Measurements from ENCODE around the gene MMD. TPM values are rescaled to one million over a fixed set of nuclear protein-coding genes. Genes with fewer than 3 reads are reported as not detected.
A peak's percentile ranks its signal among the peaks of the same experiment; 100 is the strongest.
"Not testable (repeated sequence)": the region's sequence is repeated elsewhere in the genome, so short reads cannot be mapped to it uniquely, and the experiment has no call there.

The MMD gene
- total RNA-seq, 1 experiment from 2014 or later: 40.8 TPM

DNA sequence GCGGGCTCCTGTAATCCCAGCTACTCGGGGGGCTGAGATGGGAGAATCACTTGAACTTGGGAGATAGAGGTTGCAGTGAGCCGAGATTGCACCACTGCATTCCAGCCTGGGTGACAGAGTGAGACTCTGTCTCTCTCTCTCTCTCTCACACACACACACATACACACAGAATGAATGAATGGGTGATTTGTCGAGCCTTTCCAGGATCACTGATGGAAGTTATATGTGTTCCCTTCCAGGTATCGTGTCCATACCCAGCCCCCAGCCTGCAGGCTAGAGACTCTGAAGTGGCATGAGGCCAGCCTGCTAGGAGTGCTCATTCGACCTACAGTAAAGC is 1.2 kb upstream of the MMD start:
- H3K9me3 Mint-ChIP-seq; POLR2A ChIA-PET; H3K27me3 Mint-ChIP-seq (ENCODE audit: low read depth); H3K4me3 Mint-ChIP-seq; H3K36me3 Mint-ChIP-seq; DNase-seq (ENCODE audit: low spot score); ATAC-seq; CTCF ChIA-PET; H3K27ac Mint-ChIP-seq: not testable (repeated sequence)
- peaks cover 33% of the 10 kb centered on the region for H3K4me1 Mint-ChIP-seq
- TF ChIP-seq GABPB1 (CRISPR knock-in tag; IDR thresholded peaks at IDR 0.05): peak; percentile 69

GRCh38 chr17:55420776-55421178 is 858 bp downstream of the MMD start:
- Mint-ChIP-seq H3K27me3 (ENCODE audit: low read depth) (no peaks in the 10 kb centered on the region), H3K4me1 (peaks cover 41% of the 10 kb centered on the region), H3K36me3 (peaks cover 13% of the 10 kb centered on the region), H3K27ac (no peak overlapping the region), H3K9me3 (no peaks in the 10 kb centered on the region), H3K4me3 (peak overlapping the region; percentile 84)
- ATAC-seq: peak; percentile 8; the same call in 1 of the 2 replicates
- ChIA-PET POLR2A (no interaction called here), CTCF (interaction anchor here (1.2 to 1.4 kb wide), 2 partner anchors 92 to 93 kb away, joined by 5 read pairs; no protein-coding TSS in a partner anchor)
- peak; percentile 40 for DNase-seq (ENCODE audit: low spot score)
- no peak for TF ChIP-seq FOXP1 (CRISPR knock-in tag; IDR thresholded peaks at IDR 0.05; ENCODE audit: borderline replicate concordance)
- TF ChIP-seq, protein P1, sequence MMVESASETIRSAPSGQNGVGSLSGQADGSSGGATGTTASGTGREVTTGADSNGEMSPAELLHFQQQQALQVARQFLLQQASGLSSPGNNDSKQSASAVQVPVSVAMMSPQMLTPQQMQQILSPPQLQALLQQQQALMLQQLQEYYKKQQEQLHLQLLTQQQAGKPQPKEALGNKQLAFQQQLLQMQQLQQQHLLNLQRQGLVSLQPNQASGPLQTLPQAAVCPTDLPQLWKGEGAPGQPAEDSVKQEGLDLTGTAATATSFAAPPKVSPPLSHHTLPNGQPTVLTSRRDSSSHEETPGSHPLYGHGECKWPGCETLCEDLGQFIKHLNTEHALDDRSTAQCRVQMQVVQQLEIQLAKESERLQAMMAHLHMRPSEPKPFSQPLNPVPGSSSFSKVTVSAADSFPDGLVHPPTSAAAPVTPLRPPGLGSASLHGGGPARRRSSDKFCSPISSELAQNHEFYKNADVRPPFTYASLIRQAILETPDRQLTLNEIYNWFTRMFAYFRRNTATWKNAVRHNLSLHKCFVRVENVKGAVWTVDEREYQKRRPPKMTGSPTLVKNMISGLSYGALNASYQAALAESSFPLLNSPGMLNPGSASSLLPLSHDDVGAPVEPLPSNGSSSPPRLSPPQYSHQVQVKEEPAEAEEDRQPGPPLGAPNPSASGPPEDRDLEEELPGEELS (CRISPR knock-in tag; IDR thresholded peaks at IDR 0.05): no peak
- TF ChIP-seq FOXJ3 (CRISPR knock-in tag; IDR thresholded peaks at IDR 0.05; ENCODE audit: borderline replicate concordance): no peak
- no peak for TF ChIP-seq TEAD1 (CRISPR knock-in tag; IDR thresholded peaks at IDR 0.05)
- no peak for TF ChIP-seq CBFB (CRISPR knock-in tag; IDR thresholded peaks at IDR 0.05; ENCODE audit: low read depth)
- no peak for TF ChIP-seq HMGA2 (CRISPR knock-in tag; IDR thresholded peaks at IDR 0.05)
- no peak for TF ChIP-seq GTF2I (CRISPR knock-in tag; conservative IDR thresholded peaks at IDR 0.05)
- TF ChIP-seq, protein P2, sequence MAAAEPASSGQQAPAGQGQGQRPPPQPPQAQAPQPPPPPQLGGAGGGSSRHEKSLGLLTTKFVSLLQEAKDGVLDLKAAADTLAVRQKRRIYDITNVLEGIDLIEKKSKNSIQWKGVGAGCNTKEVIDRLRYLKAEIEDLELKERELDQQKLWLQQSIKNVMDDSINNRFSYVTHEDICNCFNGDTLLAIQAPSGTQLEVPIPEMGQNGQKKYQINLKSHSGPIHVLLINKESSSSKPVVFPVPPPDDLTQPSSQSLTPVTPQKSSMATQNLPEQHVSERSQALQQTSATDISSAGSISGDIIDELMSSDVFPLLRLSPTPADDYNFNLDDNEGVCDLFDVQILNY (CRISPR knock-in tag; IDR thresholded peaks at IDR 0.05): no peak
- no peak for TF ChIP-seq ZNF121 (CRISPR knock-in tag; IDR thresholded peaks at IDR 0.05)
- TF ChIP-seq ZMAT4 (CRISPR knock-in tag; IDR thresholded peaks at IDR 0.05): no peak
- no peak for TF ChIP-seq TCF7 (CRISPR knock-in tag; IDR thresholded peaks at IDR 0.05; ENCODE audit: low read depth)
- TF ChIP-seq ZSCAN18 (CRISPR knock-in tag; IDR thresholded peaks at IDR 0.05): no peak
- TF ChIP-seq ELF4 (CRISPR knock-in tag; IDR thresholded peaks at IDR 0.05; ENCODE audit: low read depth): no peak
- TF ChIP-seq NR1H2 (CRISPR knock-in tag; IDR thresholded peaks at IDR 0.05): no peak
- TF ChIP-seq ATF6 (CRISPR knock-in tag; IDR thresholded peaks at IDR 0.05): no peak
- 0 out of 2 replicates have a peak, but pooled peaks have one; percentile 18 for TF ChIP-seq ZBTB21 (CRISPR knock-in tag; IDR thresholded peaks at IDR 0.05; ENCODE audit: borderline replicate concordance)
- peak; percentile 36 for TF ChIP-seq GABPB1 (CRISPR knock-in tag; IDR thresholded peaks at IDR 0.05)
- TF ChIP-seq ZNF232 (CRISPR knock-in tag; IDR thresholded peaks at IDR 0.05): 0 out of 2 replicates have a peak, but pooled peaks have one; percentile 61
- TF ChIP-seq ETV6 (CRISPR knock-in tag; IDR thresholded peaks at IDR 0.05): no peak
- TF ChIP-seq ZNF317 (CRISPR knock-in tag; IDR thresholded peaks at IDR 0.05; ENCODE audit: borderline replicate concordance, low read depth): no peak
- TF ChIP-seq SP1 (CRISPR knock-in tag; conservative IDR thresholded peaks at IDR 0.05): 0 out of 2 replicates have a peak, but pooled peaks have one; percentile 47
- TF ChIP-seq NFATC4 (CRISPR knock-in tag; IDR thresholded peaks at IDR 0.05): no peak
- TF ChIP-seq, protein P3, sequence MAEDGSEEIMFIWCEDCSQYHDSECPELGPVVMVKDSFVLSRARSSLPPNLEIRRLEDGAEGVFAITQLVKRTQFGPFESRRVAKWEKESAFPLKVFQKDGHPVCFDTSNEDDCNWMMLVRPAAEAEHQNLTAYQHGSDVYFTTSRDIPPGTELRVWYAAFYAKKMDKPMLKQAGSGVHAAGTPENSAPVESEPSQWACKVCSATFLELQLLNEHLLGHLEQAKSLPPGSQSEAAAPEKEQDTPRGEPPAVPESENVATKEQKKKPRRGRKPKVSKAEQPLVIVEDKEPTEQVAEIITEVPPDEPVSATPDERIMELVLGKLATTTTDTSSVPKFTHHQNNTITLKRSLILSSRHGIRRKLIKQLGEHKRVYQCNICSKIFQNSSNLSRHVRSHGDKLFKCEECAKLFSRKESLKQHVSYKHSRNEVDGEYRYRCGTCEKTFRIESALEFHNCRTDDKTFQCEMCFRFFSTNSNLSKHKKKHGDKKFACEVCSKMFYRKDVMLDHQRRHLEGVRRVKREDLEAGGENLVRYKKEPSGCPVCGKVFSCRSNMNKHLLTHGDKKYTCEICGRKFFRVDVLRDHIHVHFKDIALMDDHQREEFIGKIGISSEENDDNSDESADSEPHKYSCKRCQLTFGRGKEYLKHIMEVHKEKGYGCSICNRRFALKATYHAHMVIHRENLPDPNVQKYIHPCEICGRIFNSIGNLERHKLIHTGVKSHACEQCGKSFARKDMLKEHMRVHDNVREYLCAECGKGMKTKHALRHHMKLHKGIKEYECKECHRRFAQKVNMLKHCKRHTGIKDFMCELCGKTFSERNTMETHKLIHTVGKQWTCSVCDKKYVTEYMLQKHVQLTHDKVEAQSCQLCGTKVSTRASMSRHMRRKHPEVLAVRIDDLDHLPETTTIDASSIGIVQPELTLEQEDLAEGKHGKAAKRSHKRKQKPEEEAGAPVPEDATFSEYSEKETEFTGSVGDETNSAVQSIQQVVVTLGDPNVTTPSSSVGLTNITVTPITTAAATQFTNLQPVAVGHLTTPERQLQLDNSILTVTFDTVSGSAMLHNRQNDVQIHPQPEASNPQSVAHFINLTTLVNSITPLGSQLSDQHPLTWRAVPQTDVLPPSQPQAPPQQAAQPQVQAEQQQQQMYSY (CRISPR knock-in tag; IDR thresholded peaks at IDR 0.05): no peak
- TF ChIP-seq ZNF219 (CRISPR knock-in tag; IDR thresholded peaks at IDR 0.05; ENCODE audit: borderline replicate concordance): no peak
- TF ChIP-seq, protein P4, sequence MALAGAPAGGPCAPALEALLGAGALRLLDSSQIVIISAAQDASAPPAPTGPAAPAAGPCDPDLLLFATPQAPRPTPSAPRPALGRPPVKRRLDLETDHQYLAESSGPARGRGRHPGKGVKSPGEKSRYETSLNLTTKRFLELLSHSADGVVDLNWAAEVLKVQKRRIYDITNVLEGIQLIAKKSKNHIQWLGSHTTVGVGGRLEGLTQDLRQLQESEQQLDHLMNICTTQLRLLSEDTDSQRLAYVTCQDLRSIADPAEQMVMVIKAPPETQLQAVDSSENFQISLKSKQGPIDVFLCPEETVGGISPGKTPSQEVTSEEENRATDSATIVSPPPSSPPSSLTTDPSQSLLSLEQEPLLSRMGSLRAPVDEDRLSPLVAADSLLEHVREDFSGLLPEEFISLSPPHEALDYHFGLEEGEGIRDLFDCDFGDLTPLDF (CRISPR knock-in tag; IDR thresholded peaks at IDR 0.05): no peak
